GM21360 (cell line): Measurements from ENCODE around the gene MEGF6.

Experiments used
- ATAC-seq: cut with Tn5 transposase; IDR thresholded peaks from one replicate; pipeline ENCODE4 v1.9.1; 2021; ENCODE audit warnings: mild to moderate bottlenecking, moderate library complexity; ENCODE audit not compliant: unreplicated experiment

The MEGF6 gene

GRCh38 chr1:3475839-3476573, 135.3 kb downstream of the MEGF6 start:
- no peak for ATAC-seq

- ATAC-seq, result no peak
These were observed 136.9 kb downstream of the MEGF6 start for GRCh38 chr1:3474421-3474820.

- no peak for ATAC-seq
These were observed 137.3 kb downstream of the MEGF6 start for GRCh38 chr1:3474016-3474415.

GRCh38 chr1:3473381-3473844, 137.9 kb downstream of the MEGF6 start:
- no peak for ATAC-seq

- ATAC-seq, result no peak
These were observed 138.4 kb downstream of the MEGF6 start for GRCh38 chr1:3472906-3473305.

- no peak for ATAC-seq
These were observed 139.0 kb downstream of the MEGF6 start for GRCh38 chr1:3472088-3472850.

GRCh38 chr1:3471356-3472087, 139.8 kb downstream of the MEGF6 start:
- ATAC-seq, result no peak

- ATAC-seq, result no peak
These were observed 140.5 kb downstream of the MEGF6 start for GRCh38 chr1:3470650-3471355.

GRCh38 chr1:3469849-3470649, 141.3 kb downstream of the MEGF6 start:
- no peak for ATAC-seq

- no peak for ATAC-seq
These were observed 142.0 kb downstream of the MEGF6 start for GRCh38 chr1:3469104-3469848.

GRCh38 chr1:3468236-3469103, 142.8 kb downstream of the MEGF6 start:
- ATAC-seq, result no peak

- ATAC-seq, result no peak
These were observed 143.9 kb downstream of the MEGF6 start for GRCh38 chr1:3467096-3468036.

- no peak for ATAC-seq
These were observed 144.8 kb downstream of the MEGF6 start for GRCh38 chr1:3466366-3467075.

- ATAC-seq, result no peak
These were observed 145.4 kb downstream of the MEGF6 start for GRCh38 chr1:3465935-3466321.

- no peak for ATAC-seq
These were observed 146.0 kb downstream of the MEGF6 start for GRCh38 chr1:3465091-3465934.

- no peak for ATAC-seq
These were observed 146.7 kb downstream of the MEGF6 start for GRCh38 chr1:3464649-3465025.
